Astrocyte (in vitro differentiated cells and primary cell): ENCODE measurements around the gene FCN1. TPM values are rescaled to one million over a fixed set of nuclear protein-coding genes. Genes with fewer than 3 reads are reported as not detected.

Experiments used
- DNase-seq: peaks from one replicate; pipeline ENCODE4 v3.0.0-alpha.2; 2010; ENCODE audit warnings: low read depth
- FAIRE-seq: peaks from 2 replicates; lab custom pipeline; 2011; peaks lifted over from hg19 to GRCh38; lab: Jason Lieb, UNC
- H2AFZ ChIP-seq: 2 replicates; pipeline ENCODE4 v1.6.0; 2012; ENCODE audit warnings: low read depth, low read length, inconsistent platforms
- H3K27ac ChIP-seq: 2 replicates; pipeline ENCODE4 v1.5.1; 2011; ENCODE audit warnings: low read depth, low read length, inconsistent platforms
- H3K27me3 ChIP-seq: 2 replicates; pipeline ENCODE4 v1.6.0; 2011; ENCODE audit warnings: low read length, inconsistent platforms; ENCODE audit not compliant: insufficient read depth
- H3K36me3 ChIP-seq: 2 replicates; pipeline ENCODE4 v1.5.1; 2011; ENCODE audit warnings: low read length, inconsistent platforms; ENCODE audit not compliant: insufficient read depth
- H3K4me1 ChIP-seq: 2 replicates; pipeline ENCODE4 v1.5.1; 2011; ENCODE audit warnings: low read length, inconsistent platforms; ENCODE audit not compliant: insufficient read depth
- H3K4me2 ChIP-seq: 2 replicates; pipeline ENCODE4 v1.6.0; 2012; ENCODE audit warnings: low read length, inconsistent platforms
- H3K4me3 ChIP-seq: 2 replicates; pipeline ENCODE4 v1.5.1; 2011; ENCODE audit warnings: low read depth, mild to moderate bottlenecking, low read length, inconsistent platforms; ENCODE audit not compliant: insufficient read depth
- H3K79me2 ChIP-seq: 2 replicates; pipeline ENCODE4 v1.6.0; 2012; ENCODE audit warnings: mild to moderate bottlenecking, low read length, inconsistent platforms; ENCODE audit not compliant: insufficient read depth
- H3K9ac ChIP-seq: 2 replicates; pipeline ENCODE4 v1.6.0; 2012; ENCODE audit warnings: mild to moderate bottlenecking, low read length, inconsistent platforms
- H3K9me3 ChIP-seq: 2 replicates; pipeline ENCODE4 v1.5.1; 2012; ENCODE audit warnings: low read depth, mild to moderate bottlenecking, low read length, inconsistent platforms; ENCODE audit not compliant: insufficient read depth
- H4K20me1 ChIP-seq: 2 replicates; pipeline ENCODE4 v1.6.0; 2012; ENCODE audit warnings: low read length, inconsistent platforms; ENCODE audit not compliant: insufficient read depth
- H3K27ac Mint-ChIP-seq: one replicate; pipeline ENCODE4 v1.8.0; 2021; ENCODE audit warnings: mild to moderate bottlenecking, mixed read lengths; ENCODE audit not compliant: unreplicated experiment
- H3K27me3 Mint-ChIP-seq: one replicate; pipeline ENCODE4 v1.8.0; 2021; ENCODE audit warnings: low read depth, mixed read lengths; ENCODE audit not compliant: unreplicated experiment
- H3K36me3 Mint-ChIP-seq: one replicate; pipeline ENCODE4 v1.8.0; 2021; ENCODE audit warnings: low read depth, mixed read lengths; ENCODE audit not compliant: unreplicated experiment
- H3K4me1 Mint-ChIP-seq: one replicate; pipeline ENCODE4 v1.8.0; 2021; ENCODE audit warnings: low read depth, mixed read lengths; ENCODE audit not compliant: unreplicated experiment
- H3K4me3 Mint-ChIP-seq: one replicate; pipeline ENCODE4 v1.8.0; 2021; ENCODE audit warnings: mild to moderate bottlenecking, moderate library complexity, mixed read lengths; ENCODE audit not compliant: unreplicated experiment
- H3K9me3 Mint-ChIP-seq: one replicate; pipeline ENCODE4 v1.8.0; 2021; ENCODE audit warnings: mild to moderate bottlenecking, mixed read lengths; ENCODE audit not compliant: unreplicated experiment
- CTCF ChIP-seq: IDR thresholded peaks from 2 replicates; pipeline ENCODE4 v1.5.1; 2011; ENCODE audit warnings: low read depth, mild to moderate bottlenecking, inconsistent platforms, low read length, moderate library complexity; ENCODE audit not compliant: insufficient read depth
- EZH2 ChIP-seq: IDR thresholded peaks from 2 replicates; pipeline ENCODE4 v1.6.1; 2012; ENCODE audit warnings: mild to moderate bottlenecking, low read length, inconsistent platforms; ENCODE audit not compliant: insufficient read depth
- total RNA-seq: library from RNA; stranded (reverse); gene quantifications from 2 replicates; pipeline ENCODE4 v1.2.1, GENCODE V29; 2021

Gene FCN1
- total RNA-seq, 1 donor from 2014 or later = not detected

GRCh38 chr9:134944351-134944802 is 26.7 kb upstream of the FCN1 start:
- Histone ChIP-seq H3K27ac (no peak overlapping the region), H3K4me3 (no peak overlapping the region), H2AFZ (no peak overlapping the region), H3K79me2 (no peaks in the 10 kb centered on the region), H4K20me1 (no peaks in the 10 kb centered on the region), H3K4me2 (no peak overlapping the region), H3K4me1 (no peaks in the 10 kb centered on the region), H3K9me3 (no peaks in the 10 kb centered on the region), H3K36me3 (no peaks in the 10 kb centered on the region), H3K27me3 (peaks cover 5% of the 10 kb centered on the region), H3K9ac (no peak overlapping the region)
- no peak for TF ChIP-seq EZH2
- TF ChIP-seq CTCF = no peak
- no peak overlapping the region for H3K27ac Mint-ChIP-seq
- no peaks in the 10 kb centered on the region for H3K36me3 Mint-ChIP-seq
- no peak for FAIRE-seq
- H3K4me3 Mint-ChIP-seq = no peak overlapping the region
- peaks cover 40% of the 10 kb centered on the region for H3K27me3 Mint-ChIP-seq
- DNase-seq = no peak
- no peaks in the 10 kb centered on the region for H3K4me1 Mint-ChIP-seq
- H3K9me3 Mint-ChIP-seq = peaks cover 1% of the 10 kb centered on the region

GRCh38 chr9:134943836-134944235 is 26.1 kb upstream of the FCN1 start:
- no peak overlapping the region for H3K9ac ChIP-seq
- no peaks in the 10 kb centered on the region for H3K4me1 ChIP-seq
- no peak overlapping the region for H3K4me3 ChIP-seq
- peaks cover 40% of the 10 kb centered on the region for H3K27me3 Mint-ChIP-seq
- TF ChIP-seq CTCF (no peak), EZH2 (no peak)
- no peaks in the 10 kb centered on the region for H3K9me3 ChIP-seq
- H3K4me2 ChIP-seq = no peak overlapping the region
- no peaks in the 10 kb centered on the region for H3K4me1 Mint-ChIP-seq
- peaks cover 1% of the 10 kb centered on the region for H3K9me3 Mint-ChIP-seq
- H3K4me3 Mint-ChIP-seq = no peak overlapping the region
- no peak for FAIRE-seq
- H3K27ac Mint-ChIP-seq = no peak overlapping the region
- peaks cover 5% of the 10 kb centered on the region for H3K27me3 ChIP-seq
- H3K36me3 ChIP-seq = no peaks in the 10 kb centered on the region
- H3K27ac ChIP-seq = no peak overlapping the region
- DNase-seq = no peak
- H4K20me1 ChIP-seq = no peaks in the 10 kb centered on the region
- H3K79me2 ChIP-seq = no peaks in the 10 kb centered on the region
- H2AFZ ChIP-seq = no peak overlapping the region
- no peaks in the 10 kb centered on the region for H3K36me3 Mint-ChIP-seq

- Histone ChIP-seq H3K4me3 (no peak overlapping the region), H3K4me2 (no peak overlapping the region), H3K9ac (no peak overlapping the region), H4K20me1 (no peaks in the 10 kb centered on the region), H3K36me3 (no peaks in the 10 kb centered on the region), H3K9me3 (no peaks in the 10 kb centered on the region), H3K79me2 (no peaks in the 10 kb centered on the region), H3K27ac (no peak overlapping the region), H2AFZ (no peak overlapping the region), H3K27me3 (peaks cover 5% of the 10 kb centered on the region), H3K4me1 (no peaks in the 10 kb centered on the region)
- DNase-seq = no peak
- FAIRE-seq = no peak
- H3K4me3 Mint-ChIP-seq = no peak overlapping the region
- peaks cover 37% of the 10 kb centered on the region for H3K27me3 Mint-ChIP-seq
- TF ChIP-seq EZH2 (no peak), CTCF (no peak)
- H3K36me3 Mint-ChIP-seq = no peaks in the 10 kb centered on the region
- H3K27ac Mint-ChIP-seq = no peak overlapping the region
- H3K4me1 Mint-ChIP-seq = no peaks in the 10 kb centered on the region
- peaks cover 1% of the 10 kb centered on the region for H3K9me3 Mint-ChIP-seq
These were observed 25.7 kb upstream of the FCN1 start for GRCh38 chr9:134943411-134943810.
